WTC11 (cell line): ENCODE measurements around the gene SLC41A1. TPM values are rescaled to one million over a fixed set of nuclear protein-coding genes. Genes with fewer than 3 reads are reported as not detected.

Experiments used
- ATAC-seq: fragments of 200-7000 bp; cut with Tn5 transposase; 2 replicates; pipeline ENCODE4 v1.10.0; 2021; ENCODE audit warnings: mild to moderate bottlenecking, moderate library complexity
- CTCF ChIA-PET: fragments of 300-600 bp; sonication (Branson Sonifier 250); formaldehyde crosslinking; loops from one replicate; lab custom pipeline; 2021; ENCODE audit warnings: antibody characterized with exemption; lab: Charles Lee
- POLR2A ChIA-PET: fragments of 350-600 bp; sonication (Branson Sonifier 250); formaldehyde crosslinking; loops from one replicate; lab custom pipeline; 2021; ENCODE audit warnings: antibody characterized with exemption; lab: Charles Lee
- DNase-seq: peaks from one replicate; pipeline ENCODE4 v3.0.0; 2021; ENCODE audit warnings: low spot score
- H3K27ac Mint-ChIP-seq: 2 replicates; pipeline ENCODE4 v1.8.0; 2021; ENCODE audit warnings: mixed read lengths
- H3K27me3 Mint-ChIP-seq: 2 replicates; pipeline ENCODE4 v1.8.0; 2021; ENCODE audit warnings: low read depth, mild to moderate bottlenecking, moderate library complexity, mixed read lengths
- H3K36me3 Mint-ChIP-seq: 2 replicates; pipeline ENCODE4 v1.8.0; 2021; ENCODE audit warnings: mixed read lengths
- H3K4me1 Mint-ChIP-seq: 2 replicates; pipeline ENCODE4 v1.8.0; 2022; ENCODE audit warnings: mixed read lengths
- H3K4me3 Mint-ChIP-seq: 2 replicates; pipeline ENCODE4 v1.8.0; 2021; ENCODE audit warnings: mild to moderate bottlenecking, moderate library complexity, mixed read lengths
- H3K9me3 Mint-ChIP-seq: 2 replicates; pipeline ENCODE4 v1.8.0; 2021; ENCODE audit warnings: mixed read lengths
- CTCF ChIP-seq: fragments of 200-600 bp; IDR thresholded peaks from 2 replicates; pipeline ENCODE4 v1.8.0; 2022; ENCODE audit warnings: antibody characterized with exemption
- ELF4 ChIP-seq: sonication (generic); formaldehyde crosslinking; IDR thresholded peaks from 2 replicates; pipeline ENCODE4 v1.8.1; 2022; ENCODE audit warnings: low read depth, mild to moderate bottlenecking, moderate library complexity, missing genetic modification reagents
- NFATC4 ChIP-seq: fragments of 250-450 bp; sonication (Bioruptor Pico); IDR thresholded peaks from 2 replicates; pipeline ENCODE4 v1.9.0; 2021; ENCODE audit warnings: mild to moderate bottlenecking
- OVOL2 ChIP-seq: fragments of 250-450 bp; sonication (Bioruptor Pico); IDR thresholded peaks from 2 replicates; pipeline ENCODE4 v1.9.0; 2021; ENCODE audit warnings: mild to moderate bottlenecking, borderline replicate concordance
- SMAD4 ChIP-seq: sonication (generic); formaldehyde crosslinking; IDR thresholded peaks from 2 replicates; pipeline ENCODE4 v1.8.0; 2022; ENCODE audit warnings: mild to moderate bottlenecking, missing genetic modification reagents
- TCF7 ChIP-seq: sonication (generic); formaldehyde crosslinking; IDR thresholded peaks from 2 replicates; pipeline ENCODE4 v1.8.0; 2022; ENCODE audit warnings: mild to moderate bottlenecking, low read depth, missing genetic modification reagents, moderate library complexity
- ZNF121 ChIP-seq: sonication (generic); formaldehyde crosslinking; IDR thresholded peaks from 2 replicates; pipeline ENCODE4 v1.8.0; 2023; ENCODE audit warnings: missing genetic modification reagents
- ZNF219 ChIP-seq: sonication (generic); formaldehyde crosslinking; IDR thresholded peaks from 2 replicates; pipeline ENCODE4 v1.8.0; 2023; ENCODE audit warnings: missing genetic modification reagents, mild to moderate bottlenecking, borderline replicate concordance
- total RNA-seq: library from RNA; stranded (reverse); gene quantifications from 3 replicates; pipeline ENCODE4 v1.2.3, GENCODE V29; 2021
- TF ChIP-seq, protein P1 (sequence below): sonication (generic); formaldehyde crosslinking; IDR thresholded peaks from 2 replicates; pipeline ENCODE4 v1.8.0; 2023; ENCODE audit warnings: mild to moderate bottlenecking, missing genetic modification reagents
- TF ChIP-seq, protein P2 (sequence below): sonication (generic); formaldehyde crosslinking; IDR thresholded peaks from 2 replicates; pipeline ENCODE4 v1.8.1; 2023; ENCODE audit warnings: mild to moderate bottlenecking, moderate library complexity, missing genetic modification reagents
- TF ChIP-seq, protein P3 (sequence below): sonication (generic); formaldehyde crosslinking; IDR thresholded peaks from 2 replicates; pipeline ENCODE4 v1.8.1; 2022; ENCODE audit warnings: low read depth, missing genetic modification reagents, borderline replicate concordance
- TF ChIP-seq, protein P4 (sequence below): fragments of 250-450 bp; sonication (Bioruptor Pico); IDR thresholded peaks from 2 replicates; pipeline ENCODE4 v2.1.2; 2022; ENCODE audit warnings: mild to moderate bottlenecking, moderate library complexity
- TF ChIP-seq, protein P5 (sequence below): sonication (generic); formaldehyde crosslinking; IDR thresholded peaks from 2 replicates; pipeline ENCODE4 v1.8.0; 2022; ENCODE audit warnings: missing genetic modification reagents

The SLC41A1 gene
- total RNA-seq, 1 experiment from 2014 or later = 32.8 TPM

- Mint-ChIP-seq H3K9me3 (peaks cover 21% of the 10 kb centered on the region), H3K36me3 (peaks cover 4% of the 10 kb centered on the region; the same call in 1 of the 2 replicates), H3K27me3 (peaks cover 56% of the 10 kb centered on the region), H3K4me1 (peaks cover 13% of the 10 kb centered on the region), H3K4me3 (no peak overlapping the region), H3K27ac (no peak overlapping the region)
- TF ChIP-seq ZNF219 (CRISPR knock-in tag) = no peak
- no peak for TF ChIP-seq ELF4 (CRISPR knock-in tag)
- TF ChIP-seq, protein P1, sequence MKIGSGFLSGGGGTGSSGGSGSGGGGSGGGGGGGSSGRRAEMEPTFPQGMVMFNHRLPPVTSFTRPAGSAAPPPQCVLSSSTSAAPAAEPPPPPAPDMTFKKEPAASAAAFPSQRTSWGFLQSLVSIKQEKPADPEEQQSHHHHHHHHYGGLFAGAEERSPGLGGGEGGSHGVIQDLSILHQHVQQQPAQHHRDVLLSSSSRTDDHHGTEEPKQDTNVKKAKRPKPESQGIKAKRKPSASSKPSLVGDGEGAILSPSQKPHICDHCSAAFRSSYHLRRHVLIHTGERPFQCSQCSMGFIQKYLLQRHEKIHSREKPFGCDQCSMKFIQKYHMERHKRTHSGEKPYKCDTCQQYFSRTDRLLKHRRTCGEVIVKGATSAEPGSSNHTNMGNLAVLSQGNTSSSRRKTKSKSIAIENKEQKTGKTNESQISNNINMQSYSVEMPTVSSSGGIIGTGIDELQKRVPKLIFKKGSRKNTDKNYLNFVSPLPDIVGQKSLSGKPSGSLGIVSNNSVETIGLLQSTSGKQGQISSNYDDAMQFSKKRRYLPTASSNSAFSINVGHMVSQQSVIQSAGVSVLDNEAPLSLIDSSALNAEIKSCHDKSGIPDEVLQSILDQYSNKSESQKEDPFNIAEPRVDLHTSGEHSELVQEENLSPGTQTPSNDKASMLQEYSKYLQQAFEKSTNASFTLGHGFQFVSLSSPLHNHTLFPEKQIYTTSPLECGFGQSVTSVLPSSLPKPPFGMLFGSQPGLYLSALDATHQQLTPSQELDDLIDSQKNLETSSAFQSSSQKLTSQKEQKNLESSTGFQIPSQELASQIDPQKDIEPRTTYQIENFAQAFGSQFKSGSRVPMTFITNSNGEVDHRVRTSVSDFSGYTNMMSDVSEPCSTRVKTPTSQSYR (CRISPR knock-in tag) = no peak
- TF ChIP-seq, protein P2, sequence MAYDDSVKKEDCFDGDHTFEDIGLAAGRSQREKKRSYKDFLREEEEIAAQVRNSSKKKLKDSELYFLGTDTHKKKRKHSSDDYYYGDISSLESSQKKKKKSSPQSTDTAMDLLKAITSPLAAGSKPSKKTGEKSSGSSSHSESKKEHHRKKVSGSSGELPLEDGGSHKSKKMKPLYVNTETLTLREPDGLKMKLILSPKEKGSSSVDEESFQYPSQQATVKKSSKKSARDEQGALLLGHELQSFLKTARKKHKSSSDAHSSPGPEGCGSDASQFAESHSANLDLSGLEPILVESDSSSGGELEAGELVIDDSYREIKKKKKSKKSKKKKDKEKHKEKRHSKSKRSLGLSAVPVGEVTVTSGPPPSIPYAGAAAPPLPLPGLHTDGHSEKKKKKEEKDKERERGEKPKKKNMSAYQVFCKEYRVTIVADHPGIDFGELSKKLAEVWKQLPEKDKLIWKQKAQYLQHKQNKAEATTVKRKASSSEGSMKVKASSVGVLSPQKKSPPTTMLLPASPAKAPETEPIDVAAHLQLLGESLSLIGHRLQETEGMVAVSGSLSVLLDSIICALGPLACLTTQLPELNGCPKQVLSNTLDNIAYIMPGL (CRISPR knock-in tag) = no peak
- no peak for TF ChIP-seq CTCF
- no peak for TF ChIP-seq NFATC4 (CRISPR knock-in tag)
- TF ChIP-seq ZNF121 (CRISPR knock-in tag) = no peak
- TF ChIP-seq, protein P3, sequence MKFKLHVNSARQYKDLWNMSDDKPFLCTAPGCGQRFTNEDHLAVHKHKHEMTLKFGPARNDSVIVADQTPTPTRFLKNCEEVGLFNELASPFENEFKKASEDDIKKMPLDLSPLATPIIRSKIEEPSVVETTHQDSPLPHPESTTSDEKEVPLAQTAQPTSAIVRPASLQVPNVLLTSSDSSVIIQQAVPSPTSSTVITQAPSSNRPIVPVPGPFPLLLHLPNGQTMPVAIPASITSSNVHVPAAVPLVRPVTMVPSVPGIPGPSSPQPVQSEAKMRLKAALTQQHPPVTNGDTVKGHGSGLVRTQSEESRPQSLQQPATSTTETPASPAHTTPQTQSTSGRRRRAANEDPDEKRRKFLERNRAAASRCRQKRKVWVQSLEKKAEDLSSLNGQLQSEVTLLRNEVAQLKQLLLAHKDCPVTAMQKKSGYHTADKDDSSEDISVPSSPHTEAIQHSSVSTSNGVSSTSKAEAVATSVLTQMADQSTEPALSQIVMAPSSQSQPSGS (CRISPR knock-in tag) = no peak
- TF ChIP-seq, protein P4, sequence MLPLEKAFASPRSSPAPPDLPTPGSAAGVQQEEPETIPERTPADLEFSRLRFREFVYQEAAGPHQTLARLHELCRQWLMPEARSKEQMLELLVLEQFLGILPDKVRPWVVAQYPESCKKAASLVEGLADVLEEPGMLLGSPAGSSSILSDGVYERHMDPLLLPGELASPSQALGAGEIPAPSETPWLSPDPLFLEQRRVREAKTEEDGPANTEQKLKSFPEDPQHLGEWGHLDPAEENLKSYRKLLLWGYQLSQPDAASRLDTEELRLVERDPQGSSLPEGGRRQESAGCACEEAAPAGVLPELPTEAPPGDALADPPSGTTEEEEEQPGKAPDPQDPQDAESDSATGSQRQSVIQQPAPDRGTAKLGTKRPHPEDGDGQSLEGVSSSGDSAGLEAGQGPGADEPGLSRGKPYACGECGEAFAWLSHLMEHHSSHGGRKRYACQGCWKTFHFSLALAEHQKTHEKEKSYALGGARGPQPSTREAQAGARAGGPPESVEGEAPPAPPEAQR (CRISPR knock-in tag) = no peak
- TF ChIP-seq OVOL2 (CRISPR knock-in tag) = no peak
- TF ChIP-seq TCF7 (CRISPR knock-in tag) = no peak
- no peak for TF ChIP-seq SMAD4 (CRISPR knock-in tag)
- TF ChIP-seq, protein P5, sequence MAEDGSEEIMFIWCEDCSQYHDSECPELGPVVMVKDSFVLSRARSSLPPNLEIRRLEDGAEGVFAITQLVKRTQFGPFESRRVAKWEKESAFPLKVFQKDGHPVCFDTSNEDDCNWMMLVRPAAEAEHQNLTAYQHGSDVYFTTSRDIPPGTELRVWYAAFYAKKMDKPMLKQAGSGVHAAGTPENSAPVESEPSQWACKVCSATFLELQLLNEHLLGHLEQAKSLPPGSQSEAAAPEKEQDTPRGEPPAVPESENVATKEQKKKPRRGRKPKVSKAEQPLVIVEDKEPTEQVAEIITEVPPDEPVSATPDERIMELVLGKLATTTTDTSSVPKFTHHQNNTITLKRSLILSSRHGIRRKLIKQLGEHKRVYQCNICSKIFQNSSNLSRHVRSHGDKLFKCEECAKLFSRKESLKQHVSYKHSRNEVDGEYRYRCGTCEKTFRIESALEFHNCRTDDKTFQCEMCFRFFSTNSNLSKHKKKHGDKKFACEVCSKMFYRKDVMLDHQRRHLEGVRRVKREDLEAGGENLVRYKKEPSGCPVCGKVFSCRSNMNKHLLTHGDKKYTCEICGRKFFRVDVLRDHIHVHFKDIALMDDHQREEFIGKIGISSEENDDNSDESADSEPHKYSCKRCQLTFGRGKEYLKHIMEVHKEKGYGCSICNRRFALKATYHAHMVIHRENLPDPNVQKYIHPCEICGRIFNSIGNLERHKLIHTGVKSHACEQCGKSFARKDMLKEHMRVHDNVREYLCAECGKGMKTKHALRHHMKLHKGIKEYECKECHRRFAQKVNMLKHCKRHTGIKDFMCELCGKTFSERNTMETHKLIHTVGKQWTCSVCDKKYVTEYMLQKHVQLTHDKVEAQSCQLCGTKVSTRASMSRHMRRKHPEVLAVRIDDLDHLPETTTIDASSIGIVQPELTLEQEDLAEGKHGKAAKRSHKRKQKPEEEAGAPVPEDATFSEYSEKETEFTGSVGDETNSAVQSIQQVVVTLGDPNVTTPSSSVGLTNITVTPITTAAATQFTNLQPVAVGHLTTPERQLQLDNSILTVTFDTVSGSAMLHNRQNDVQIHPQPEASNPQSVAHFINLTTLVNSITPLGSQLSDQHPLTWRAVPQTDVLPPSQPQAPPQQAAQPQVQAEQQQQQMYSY (CRISPR knock-in tag) = no peak
- DNase-seq (no peak), ATAC-seq (no peak)
- ChIA-PET POLR2A (no interaction called here), CTCF (interaction anchor here (0.9 kb wide), 1 partner anchor 180 kb away, joined by 3 read pairs; no protein-coding TSS in a partner anchor)
Measured at GRCh38 chr1:205772607-205773032, 40.4 kb downstream of the SLC41A1 start.
